GM23248 (cell line): ENCODE data around the gene TPK1.

Experiments used
- EZH2 ChIP-seq: fragments of 200-600 bp; sonication (generic); IDR thresholded peaks from 2 replicates; pipeline ENCODE4 v1.6.1; 2018; ENCODE audit warnings: antibody characterized with exemption, mild to moderate bottlenecking; ENCODE audit not compliant: insufficient read depth, poor library complexity, severe bottlenecking
- EZH2phosphoT487 ChIP-seq: fragments of 200-600 bp; sonication (generic); IDR thresholded peaks from 2 replicates; pipeline ENCODE4 v1.6.1; 2018; ENCODE audit warnings: antibody characterized with exemption, moderate library complexity, mild to moderate bottlenecking, low read depth; ENCODE audit not compliant: insufficient read depth

GRCh38 chr7:144516729-144517525 lies 318.9 kb downstream of the TPK1 start:
- TF ChIP-seq EZH2 (no peak), EZH2phosphoT487 (no peak)
